ENCODE measurements around the gene ATG14.
A peak's percentile ranks its signal among the peaks of the same experiment; 100 is the strongest.
"Not testable (repeated sequence)": the region's sequence is repeated elsewhere in the genome, so short reads cannot be mapped to it uniquely, and the experiment has no call there.

The ATG14 gene

GRCh38 chr14:55411426-55412389 is at the start of gene ATG14:
Gene ATG14 (minus strand): TSS chr14:55411830. CDS start chr14:55411822, 8 bp downstream.
- peak; percentile 83 for DNase-seq

GRCh38 chr14:55458800-55459515 is 47.3 kb upstream of the ATG14 start:
- no peak for DNase-seq

GRCh38 chr14:55457496-55457895 is 45.9 kb upstream of the ATG14 start:
- no peak for DNase-seq

- not testable (repeated sequence) for DNase-seq
Observed at GRCh38 chr14:55456411-55456810, 44.8 kb upstream of the ATG14 start.

- DNase-seq = no peak
Observed at GRCh38 chr14:55454264-55455002, 42.8 kb upstream of the ATG14 start.

GRCh38 chr14:55451950-55452349 is 40.3 kb upstream of the ATG14 start:
- DNase-seq = no peak

GRCh38 chr14:55451398-55451797 is 39.8 kb upstream of the ATG14 start:
- no peak for DNase-seq

- no peak for DNase-seq
Observed at GRCh38 chr14:55450987-55451386, 39.4 kb upstream of the ATG14 start.

- no peak for DNase-seq
Observed at GRCh38 chr14:55450539-55450938, 38.9 kb upstream of the ATG14 start.

- DNase-seq = no peak
Observed at GRCh38 chr14:55450124-55450523, 38.5 kb upstream of the ATG14 start.

GRCh38 chr14:55449116-55449515 is 37.5 kb upstream of the ATG14 start:
- no peak for DNase-seq

GRCh38 chr14:55448141-55448614 is 36.5 kb upstream of the ATG14 start:
- DNase-seq = peak; percentile 66

GRCh38 chr14:55446833-55447232 is 35.2 kb upstream of the ATG14 start:
- no peak for DNase-seq

- DNase-seq = peak; percentile 72
Observed at GRCh38 chr14:55446127-55446736, 34.6 kb upstream of the ATG14 start.

- no peak for DNase-seq
Observed at GRCh38 chr14:55441286-55441685, 29.7 kb upstream of the ATG14 start.

- DNase-seq = no peak
Observed at GRCh38 chr14:55440385-55440784, 28.8 kb upstream of the ATG14 start, which contains the start of gene TBPL2. Gene TBPL2 (minus strand): TSS chr14:55440616. CDS start chr14:55440449, 167 bp downstream.

- DNase-seq = peak; percentile 36
Observed at GRCh38 chr14:55438066-55438683, 26.5 kb upstream of the ATG14 start.

- no peak for DNase-seq
Observed at GRCh38 chr14:55436931-55437330, 25.3 kb upstream of the ATG14 start.

- no peak for DNase-seq
Observed at GRCh38 chr14:55436519-55436918, 24.9 kb upstream of the ATG14 start.

GRCh38 chr14:55434805-55435174 is 23.2 kb upstream of the ATG14 start:
- DNase-seq = no peak

- no peak for DNase-seq
Observed at GRCh38 chr14:55433880-55434804, 22.5 kb upstream of the ATG14 start.

Measured in activated CD4-positive, alpha-beta T cell treated with anti-CD3 and anti-CD28 coated beads for 48 hours (primary cell).